ENCODE measurements around the gene BIN2.
A peak's percentile ranks its signal among the peaks of the same experiment; 100 is the strongest.
"Not testable (repeated sequence)": the region's sequence is repeated elsewhere in the genome, so short reads cannot be mapped to it uniquely, and the experiment has no call there.

BIN2 gene

GRCh38 chr12:51311389-51311788 is 12.6 kb downstream of the BIN2 start:
- DNase-seq (ENCODE audit: low read depth in 2 of 2): no peak

GRCh38 chr12:51307655-51308593 is 16.1 kb downstream of the BIN2 start:
- DNase-seq (ENCODE audit: low read depth in 2 of 2): no peak

- no peak for DNase-seq (ENCODE audit: low read depth in 2 of 2)
These were observed 17.5 kb downstream of the BIN2 start for GRCh38 chr12:51306507-51306906.

- DNase-seq (ENCODE audit: low read depth in 2 of 2): not testable (repeated sequence)
These were observed 23.2 kb downstream of the BIN2 start for GRCh38 chr12:51300768-51301167.

GRCh38 chr12:51295651-51296050 is 28.3 kb downstream of the BIN2 start:
- DNase-seq (ENCODE audit: low read depth in 2 of 2): no peak

GRCh38 chr12:51294097-51294496 is 29.9 kb downstream of the BIN2 start:
- not testable (repeated sequence) for DNase-seq (ENCODE audit: low read depth in 2 of 2)

- DNase-seq (ENCODE audit: low read depth in 2 of 2): no peak
These were observed 30.3 kb downstream of the BIN2 start for GRCh38 chr12:51293696-51294095.

GRCh38 chr12:51291603-51292513 is 32.1 kb downstream of the BIN2 start:
- not testable (repeated sequence) for DNase-seq (ENCODE audit: low read depth in 2 of 2)

- no peak for DNase-seq (ENCODE audit: low read depth in 2 of 2)
These were observed 38.1 kb downstream of the BIN2 start for GRCh38 chr12:51285843-51286242.

GRCh38 chr12:51281202-51281924 is 42.6 kb downstream of the BIN2 start:
- no peak for DNase-seq (ENCODE audit: low read depth in 2 of 2)

GRCh38 chr12:51275088-51275487 is 48.9 kb downstream of the BIN2 start:
- no peak for DNase-seq (ENCODE audit: low read depth in 2 of 2)

- not testable (repeated sequence) for DNase-seq (ENCODE audit: low read depth in 2 of 2)
These were observed 51.2 kb downstream of the BIN2 start for GRCh38 chr12:51272810-51273209.

- DNase-seq (ENCODE audit: low read depth in 2 of 2): no peak
These were observed 52.9 kb downstream of the BIN2 start for GRCh38 chr12:51270951-51271518.

GRCh38 chr12:51270067-51270950 is 53.7 kb downstream of the BIN2 start, which contains the start of gene SMAGP:
SMAGP (minus strand) TSS chr12:51270415; CDS start chr12:51269278, 1,137 bp downstream.
- peak; percentile 20 to 29 for DNase-seq (ENCODE audit: low read depth in 2 of 2)

- peak; percentile 48 to 50 for DNase-seq (ENCODE audit: low read depth in 2 of 2)
These were observed 54.6 kb downstream of the BIN2 start for GRCh38 chr12:51269174-51270066.

GRCh38 chr12:51265024-51265423 is 59.0 kb downstream of the BIN2 start:
- no peak for DNase-seq (ENCODE audit: low read depth in 2 of 2)

- DNase-seq (ENCODE audit: low read depth in 2 of 2): no peak
These were observed 59.7 kb downstream of the BIN2 start for GRCh38 chr12:51264297-51264696.

GRCh38 chr12:51263341-51263740 is 60.6 kb downstream of the BIN2 start:
- no peak for DNase-seq (ENCODE audit: low read depth in 2 of 2)

- DNase-seq (ENCODE audit: low read depth in 2 of 2): no peak
These were observed 61.2 kb downstream of the BIN2 start for GRCh38 chr12:51262758-51263177.

Measured in stimulated activated CD4-positive, alpha-beta T cell treated with anti-CD3 and anti-CD28 coated beads, Interleukin-1b, Interleukin-23, amount 100 ng/mL, for 4 hours (primary cell).